Measurements from ENCODE around the gene COL4A6.

GRCh38 chrX:108348525-108348924, 89.7 kb downstream of the COL4A6 start:
- TF ChIP-seq CTCF (IDR thresholded peaks at IDR 0.05) (no peak), POLR2A (IDR thresholded peaks at IDR 0.05) (no peak)

Data from breast epithelium (tissue), 3 donors.